SH-SY5Y (cell line): ENCODE measurements around the gene SERTAD2.

Experiments
- GATA2 ChIP-seq: IDR thresholded peaks from 2 replicates; pipeline ENCODE4 v1.6.1; 2011; ENCODE audit warnings: mild to moderate bottlenecking, low read depth, low read length
- GATA3 ChIP-seq: IDR thresholded peaks from 2 replicates; pipeline ENCODE4 v1.6.1; 2011; ENCODE audit warnings: low read depth, mild to moderate bottlenecking, low read length, moderate library complexity

- no peak for TF ChIP-seq GATA3
- no peak for TF ChIP-seq GATA2
Measured at GRCh38 chr2:64602436-64602835, 51.3 kb downstream of the SERTAD2 start.
